Measurements from ENCODE around the gene PIERCE2. TPM values are rescaled to one million over a fixed set of nuclear protein-coding genes. Genes with fewer than 3 reads are reported as not detected.

The PIERCE2 gene
- polyA plus RNA-seq, 1 donor = 2.3 TPM

Other genes with a start within 250 kb of the PIERCE2 start
- gene RSL24D1, start 211.6 kb upstream of the PIERCE2 start, polyA plus RNA-seq = 78.8 TPM
- 28.1 TPM for gene RAB27A, start 118.7 kb upstream of the PIERCE2 start, polyA plus RNA-seq
- 17.6 TPM for gene PIGBOS1, start 89.4 kb upstream of the PIERCE2 start, polyA plus RNA-seq
- gene PIGB, start 89.3 kb upstream of the PIERCE2 start, polyA plus RNA-seq = 12.6 TPM
- 38.9 TPM for gene CCPG1, start 136 bp upstream of the PIERCE2 start, polyA plus RNA-seq
- gene DNAAF4, start 99.7 kb downstream of the PIERCE2 start, polyA plus RNA-seq = 2.6 TPM
- gene PYGO1, start 179.8 kb downstream of the PIERCE2 start, polyA plus RNA-seq = 5.0 TPM

All from large intestine (tissue), 1 donor.